HS-5 (cell line): ENCODE measurements around the gene SHLD2.
A peak's percentile ranks its signal among the peaks of the same experiment; 100 is the strongest.
"Not testable (repeated sequence)": the region's sequence is repeated elsewhere in the genome, so short reads cannot be mapped to it uniquely, and the experiment has no call there.

ENCODE experiments used
- DNase-seq: peaks from one replicate; pipeline ENCODE4 v3.0.0-alpha.2; 2012; ENCODE audit warnings: low read depth

The SHLD2 gene

GRCh38 chr10:87094373-87095235 is at the start of gene SHLD2, which contains the start of gene GLUD1:
Gene SHLD2 (plus strand): TSS chr10:87095206. CDS start chr10:87151355, 56,149 bp downstream.
Gene GLUD1 (minus strand): TSS chr10:87094843. CDS start chr10:87094769, 74 bp downstream.
- DNase-seq = peak; percentile 47

- no peak for DNase-seq
Observed at GRCh38 chr10:87045434-87045938, 49.5 kb upstream of the SHLD2 start.

GRCh38 chr10:87053111-87053510 is 41.9 kb upstream of the SHLD2 start:
- no peak for DNase-seq

- no peak for DNase-seq
Observed at GRCh38 chr10:87053577-87054181, 41.3 kb upstream of the SHLD2 start.

GRCh38 chr10:87054373-87055295 is 40.4 kb upstream of the SHLD2 start:
- DNase-seq = peak; percentile 15

- DNase-seq = no peak
Observed at GRCh38 chr10:87058171-87058570, 36.8 kb upstream of the SHLD2 start.

GRCh38 chr10:87059401-87059800 is 35.6 kb upstream of the SHLD2 start:
- DNase-seq = no peak

GRCh38 chr10:87060280-87060928 is 34.6 kb upstream of the SHLD2 start:
- no peak for DNase-seq

GRCh38 chr10:87064651-87065050 is 30.4 kb upstream of the SHLD2 start:
- no peak for DNase-seq

GRCh38 chr10:87066178-87066577 is 28.8 kb upstream of the SHLD2 start:
- DNase-seq = no peak

- DNase-seq = no peak
Observed at GRCh38 chr10:87066865-87067264, 28.1 kb upstream of the SHLD2 start.

GRCh38 chr10:87068281-87068680 is 26.7 kb upstream of the SHLD2 start:
- DNase-seq = no peak

GRCh38 chr10:87072449-87072848 is 22.6 kb upstream of the SHLD2 start:
- no peak for DNase-seq

- DNase-seq = not testable (repeated sequence)
Observed at GRCh38 chr10:87076421-87076820, 18.6 kb upstream of the SHLD2 start.

- no peak for DNase-seq
Observed at GRCh38 chr10:87079106-87079836, 15.7 kb upstream of the SHLD2 start.

- not testable (repeated sequence) for DNase-seq
Observed at GRCh38 chr10:87080621-87081020, 14.4 kb upstream of the SHLD2 start.

GRCh38 chr10:87081574-87081973 is 13.4 kb upstream of the SHLD2 start:
- DNase-seq = not testable (repeated sequence)

- DNase-seq = peak; percentile 26
Observed at GRCh38 chr10:87082219-87082618, 12.8 kb upstream of the SHLD2 start.

GRCh38 chr10:87083576-87084290 is 11.3 kb upstream of the SHLD2 start:
- DNase-seq = peak; percentile 16

- peak; percentile 47 for DNase-seq
Observed at GRCh38 chr10:87084291-87084782, 10.7 kb upstream of the SHLD2 start.
